Kidney glomerular epithelial cell (primary cell): ENCODE measurements around the gene PLEKHA8.
A peak's percentile ranks its signal among the peaks of the same experiment; 100 is the strongest.

Experiments used
- DNase-seq: peaks from one replicate; lab custom pipeline; 2025; lab: John Stamatoyannopoulos, UW

The PLEKHA8 gene

GRCh38 chr7:30112103-30112713, 84.0 kb downstream of the PLEKHA8 start:
- no peak for DNase-seq

GRCh38 chr7:30113144-30113543, 84.9 kb downstream of the PLEKHA8 start:
- DNase-seq = no peak

- DNase-seq = no peak
Measured at GRCh38 chr7:30114536-30115238, 86.5 kb downstream of the PLEKHA8 start.

GRCh38 chr7:30115709-30116297, 87.6 kb downstream of the PLEKHA8 start:
- no peak for DNase-seq

GRCh38 chr7:30116771-30117170, 88.6 kb downstream of the PLEKHA8 start:
- DNase-seq = no peak

- no peak for DNase-seq
Measured at GRCh38 chr7:30117896-30118295, 89.7 kb downstream of the PLEKHA8 start.

- no peak for DNase-seq
Measured at GRCh38 chr7:30119890-30120577, 91.8 kb downstream of the PLEKHA8 start.

GRCh38 chr7:30133736-30134610, 105.8 kb downstream of the PLEKHA8 start:
- DNase-seq = no peak

- peak; percentile 58 for DNase-seq
Measured at GRCh38 chr7:30134611-30135300, 106.5 kb downstream of the PLEKHA8 start, which contains the start of gene MTURN. Gene MTURN (plus strand): TSS chr7:30134986. CDS start chr7:30135137, 151 bp downstream.

GRCh38 chr7:30135301-30136116, 107.3 kb downstream of the PLEKHA8 start:
- DNase-seq = no peak

GRCh38 chr7:30136117-30136731, 108.0 kb downstream of the PLEKHA8 start:
- DNase-seq = no peak

- no peak for DNase-seq
Measured at GRCh38 chr7:30136743-30137485, 108.7 kb downstream of the PLEKHA8 start.

- no peak for DNase-seq
Measured at GRCh38 chr7:30139836-30140384, 111.7 kb downstream of the PLEKHA8 start.

- DNase-seq = no peak
Measured at GRCh38 chr7:30140456-30140855, 112.2 kb downstream of the PLEKHA8 start.

GRCh38 chr7:30142710-30143109, 114.5 kb downstream of the PLEKHA8 start:
- peak; percentile 64 for DNase-seq

- no peak for DNase-seq
Measured at GRCh38 chr7:30143748-30144251, 115.6 kb downstream of the PLEKHA8 start.

- no peak for DNase-seq
Measured at GRCh38 chr7:30144657-30145306, 116.6 kb downstream of the PLEKHA8 start.

- no peak for DNase-seq
Measured at GRCh38 chr7:30145426-30145970, 117.3 kb downstream of the PLEKHA8 start.
